H1 (cell line): ENCODE measurements around the gene RDM1. TPM values are rescaled to one million over a fixed set of nuclear protein-coding genes. Genes with fewer than 3 reads are reported as not detected.

Source experiments
- CTCF ChIA-PET: fragments of 300-600 bp; sonication (Branson Sonifier 250); formaldehyde crosslinking; loops from one replicate; lab custom pipeline; 2021; ENCODE audit not compliant: partially characterized antibody; lab: Charles Lee
- POLR2A ChIA-PET: fragments of 300-600 bp; sonication (Branson Sonifier 250); formaldehyde crosslinking; loops from one replicate; lab custom pipeline; 2021; ENCODE audit warnings: inconsistent platforms; ENCODE audit not compliant: partially characterized antibody; lab: Charles Lee
- DNase-seq, 2 experiments: peaks; one replicate each; pipeline versions ENCODE4 v3.0.0 to v3.0.0-alpha.2; 2010 to 2022; ENCODE audit warnings: low spot score in 2 of 2, low read depth in 1 of 2, mixed read lengths in 1 of 2
- FAIRE-seq: peaks from 2 replicates; lab custom pipeline; 2011; peaks lifted over from hg19 to GRCh38; lab: Jason Lieb, UNC
- H2AFZ ChIP-seq: 2 replicates; pipeline ENCODE4 v1.8.1; 2012; ENCODE audit warnings: low read length, inconsistent platforms
- H2AK5ac ChIP-seq: 2 replicates; pipeline ENCODE4 v1.6.1; 2013; ENCODE audit warnings: low read depth, low read length
- H2BK120ac ChIP-seq: replicated peaks from 2 replicates; pipeline ENCODE3; 2013; ENCODE audit warnings: low read depth, low read length, inconsistent platforms
- H2BK12ac ChIP-seq: 2 replicates; pipeline ENCODE4 v1.6.1; 2013; ENCODE audit warnings: low read depth, low read length
- H2BK15ac ChIP-seq: 2 replicates; pipeline ENCODE4 v1.6.1; 2013; ENCODE audit warnings: low read length
- H2BK20ac ChIP-seq: 2 replicates; pipeline ENCODE4 v1.6.1; 2013; ENCODE audit warnings: low read length
- H2BK5ac ChIP-seq: 2 replicates; pipeline ENCODE4 v1.6.1; 2013; ENCODE audit warnings: low read depth, low read length
- H3K14ac ChIP-seq: 2 replicates; pipeline ENCODE4 v1.6.1; 2013; ENCODE audit warnings: inconsistent platforms; ENCODE audit not compliant: insufficient read length
- H3K18ac ChIP-seq: 2 replicates; pipeline ENCODE4 v1.6.1; 2013; ENCODE audit warnings: low read length; ENCODE audit errors: extremely low read depth
- H3K23ac ChIP-seq: 2 replicates; pipeline ENCODE4 v1.6.1; 2013; ENCODE audit warnings: inconsistent platforms; ENCODE audit not compliant: insufficient read length
- H3K23me2 ChIP-seq: 2 replicates; pipeline ENCODE4 v1.6.1; 2013; ENCODE audit warnings: low read depth, low read length
- H3K27ac ChIP-seq: 2 replicates; pipeline ENCODE4 v1.6.1; 2011; ENCODE audit warnings: low read depth, low read length, inconsistent platforms
- H3K27me3 ChIP-seq, 4 experiments: replicated peaks in 1 of 4; 1 replicate in 1 of 4; 2 replicates in 3 of 4; pipeline versions ENCODE4 v1.6.1 to v1.8.1; 2011 to 2013; ENCODE audit warnings: low read length in 3 of 4, mild to moderate bottlenecking in 3 of 4, inconsistent platforms in 2 of 4, mixed read lengths in 2 of 4, moderate library complexity in 1 of 4; ENCODE audit not compliant: control insufficient read depth in 3 of 4, insufficient read depth in 3 of 4; ENCODE audit errors: extremely low read depth in 1 of 4
- H3K36me3 ChIP-seq, 4 experiments: 2 replicates each; pipeline versions ENCODE4 v1.6.1 to v1.8.1; 2011 to 2013; ENCODE audit warnings: mild to moderate bottlenecking in 4 of 4, low read length in 3 of 4, moderate library complexity in 2 of 4, control low read depth in 1 of 4, inconsistent platforms in 1 of 4; ENCODE audit not compliant: insufficient read depth in 4 of 4, control insufficient read depth in 2 of 4
- H3K4ac ChIP-seq: replicated peaks from 2 replicates; pipeline ENCODE3; 2013; ENCODE audit warnings: low read length, low read depth, mixed read lengths, inconsistent platforms; ENCODE audit not compliant: insufficient read length
- H3K4me1 ChIP-seq, 4 experiments: replicated peaks in 1 of 4; 1 replicate in 1 of 4; 2 replicates in 3 of 4; pipeline versions ENCODE4 v1.6.1 to v1.8.1; 2011 to 2013; ENCODE audit warnings: low read length in 3 of 4, inconsistent platforms in 2 of 4, mixed read lengths in 1 of 4; ENCODE audit not compliant: insufficient read depth in 4 of 4, control insufficient read depth in 3 of 4
- H3K4me2 ChIP-seq, 2 experiments: 2 replicates each; pipeline versions ENCODE4 v1.6.1 to v1.8.1; 2011 to 2013; ENCODE audit warnings: low read depth in 2 of 2, low read length in 2 of 2, control low read depth in 1 of 2, inconsistent platforms in 1 of 2, mild to moderate bottlenecking in 1 of 2; ENCODE audit not compliant: insufficient read depth in 1 of 2
- H3K4me3 ChIP-seq, 4 experiments: fragments of 200-600, 300-600 bp in 1 of 4; sonication (generic), shearing (Covaris generic), sonication (Bioruptor Twin) in 1 of 4; 2 replicates each; pipeline versions ENCODE4 v1.5.1 to v1.8.1; 2011 to 2016; ENCODE audit warnings: low read length in 4 of 4, low read depth in 3 of 4, control low read depth in 2 of 4, inconsistent platforms in 2 of 4, mild to moderate bottlenecking in 2 of 4, mixed read lengths in 1 of 4, moderate library complexity in 1 of 4; ENCODE audit not compliant: insufficient read depth in 2 of 4; ENCODE audit errors: extremely low read depth in 1 of 4
- H3K56ac ChIP-seq: replicated peaks from 2 replicates; pipeline ENCODE3; 2013; ENCODE audit warnings: low read depth, mild to moderate bottlenecking, mixed read lengths, low read length, inconsistent platforms; ENCODE audit not compliant: insufficient read length
- H3K79me1 ChIP-seq: 2 replicates; pipeline ENCODE4 v1.6.1; 2013; ENCODE audit warnings: low read depth, low read length, control low read depth
- H3K79me2 ChIP-seq, 2 experiments: 2 replicates each; pipeline versions ENCODE4 v1.6.1 to v1.8.1; 2012 to 2013; ENCODE audit warnings: low read length in 2 of 2, mild to moderate bottlenecking in 2 of 2, inconsistent platforms in 1 of 2; ENCODE audit not compliant: insufficient read depth in 2 of 2, control insufficient read depth in 1 of 2
- H3K9ac ChIP-seq, 4 experiments: replicated peaks in 1 of 4; 1 replicate in 1 of 4; 2 replicates in 3 of 4; pipeline versions ENCODE4 v1.6.1 to v1.8.1; 2011 to 2013; ENCODE audit warnings: low read depth in 3 of 4, low read length in 3 of 4, control low read depth in 2 of 4, mild to moderate bottlenecking in 2 of 4, moderate library complexity in 2 of 4, inconsistent platforms in 1 of 4; ENCODE audit errors: extremely low read depth in 1 of 4
- H3K9me3 ChIP-seq, 2 experiments: 2 replicates each; pipeline versions ENCODE4 v1.6.1 to v1.8.1; 2012 to 2013; ENCODE audit warnings: mild to moderate bottlenecking in 2 of 2, moderate library complexity in 2 of 2, control low read depth in 1 of 2, inconsistent platforms in 1 of 2, low read depth in 1 of 2, low read length in 1 of 2, mixed read lengths in 1 of 2; ENCODE audit not compliant: insufficient read depth in 2 of 2
- H4K20me1 ChIP-seq, 2 experiments: replicated peaks in 1 of 2; 2 replicates each; pipeline versions ENCODE3 to v1.8.1; 2011 to 2013; ENCODE audit warnings: inconsistent platforms in 2 of 2, low read length in 2 of 2, mild to moderate bottlenecking in 1 of 2; ENCODE audit not compliant: insufficient read depth in 2 of 2, control insufficient read depth in 1 of 2
- H4K5ac ChIP-seq: 2 replicates; pipeline ENCODE4 v1.6.1; 2013; ENCODE audit warnings: low read length, low read depth, mixed read lengths, inconsistent platforms; ENCODE audit not compliant: insufficient read length
- H4K8ac ChIP-seq: 2 replicates; pipeline ENCODE4 v1.8.0; 2013; ENCODE audit warnings: mild to moderate bottlenecking, moderate library complexity, low read length, inconsistent platforms; ENCODE audit not compliant: insufficient read depth; ENCODE audit errors: extremely low read depth
- H4K91ac ChIP-seq: replicated peaks from 2 replicates; pipeline ENCODE3; 2013; ENCODE audit warnings: low read length, mixed read lengths, inconsistent platforms; ENCODE audit not compliant: insufficient read length
- CEBPB ChIP-seq: IDR thresholded peaks from 2 replicates; pipeline ENCODE4 v1.6.1; 2012; ENCODE audit warnings: low read depth, low read length
- WGBS, 2 experiments: shearing (Covaris generic) in 1 of 2; methylation state at CpG; one replicate each; pipeline versions ENCODE4 v1.1.6 to v1.1.7; 2013 to 2015; ENCODE audit warnings: low lambda C conversion rate in 2 of 2, mixed read lengths in 2 of 2, inconsistent platforms in 1 of 2, low coverage in 1 of 2, missing lambda C conversion rate in 1 of 2; ENCODE audit not compliant: insufficient replicate concordance in 2 of 2, insufficient coverage in 1 of 2, insufficient read length in 1 of 2; ENCODE audit errors: extremely low coverage in 1 of 2, missing lambda C conversion rate in 1 of 2; 5-methylcytosine and 5-hydroxymethylcytosine counted together
- polyA plus RNA-seq, 7 experiments: library from polyadenylated mRNA; depleted of rRNA in 3 of 7; stranded (reverse) in 5 of 7; unstranded in 2 of 7; fragments of >200 nt in 5 of 7; fragments of 200-250 nt in 2 of 7; gene quantifications; 1 replicate in 5 of 7; 2 replicates in 1 of 7; 4 replicates in 1 of 7; pipeline versions ENCODE4 v1.2.1 to v1.2.3, GENCODE V29; 2011 to 2013; ENCODE audit warnings: missing spikeins in 2 of 7, mixed read lengths in 2 of 7
- total RNA-seq: library from RNA; stranded (reverse); fragmentation: NEBNext Ultra II Directional; extraction: Animal tissue kit (Norgen Biotek cat#: 25700); gene quantifications from 2 replicates; pipeline ENCODE4 v1.2.1, GENCODE V29; 2021

The RDM1 gene
- total and polyA plus RNA-seq, 2 of the 8 experiments (the other 6 are each of a cell fraction or from before 2014, with no cell fraction given) = 7.3 to 9.7 TPM

GRCh38 chr17:35965272-35965671, 34.7 kb upstream of the RDM1 start:
- no peaks in the 10 kb centered on the region for H4K20me1 ChIP-seq
- H2AK5ac ChIP-seq = no peak overlapping the region
- no peaks in the 10 kb centered on the region for H3K79me1 ChIP-seq
- H3K56ac ChIP-seq = no peak overlapping the region
- no peak overlapping the region for H3K18ac ChIP-seq
- no peak for FAIRE-seq
- H3K27me3 ChIP-seq = no peaks in the 10 kb centered on the region
- H3K23me2 ChIP-seq = no peaks in the 10 kb centered on the region
- no peaks in the 10 kb centered on the region for H3K9me3 ChIP-seq
- peaks cover 0 to 2% (median 0%) of the 10 kb centered on the region in 4 experiments; a peak in 2 of 7 replicates for H3K4me1 ChIP-seq
- H3K14ac ChIP-seq = no peak overlapping the region
- no peak overlapping the region for H3K4ac ChIP-seq
- no peak overlapping the region for H3K23ac ChIP-seq
- H2AFZ ChIP-seq = no peak overlapping the region
- H3K9ac ChIP-seq = no peak overlapping the region
- no peak overlapping the region for H3K27ac ChIP-seq
- no peak overlapping the region for H4K5ac ChIP-seq
- H3K36me3 ChIP-seq = no peaks in the 10 kb centered on the region
- no peak overlapping the region for H4K8ac ChIP-seq
- H3K79me2 ChIP-seq = no peaks in the 10 kb centered on the region
- ChIA-PET POLR2A (no interaction called here), CTCF (interaction anchor here (1.1 to 1.8 kb wide), 3 partner anchors 10 to 184 kb away, joined by 3 to 9 read pairs (median 4); no protein-coding TSS in a partner anchor)
- DNase-seq = no peak
- H2BK20ac ChIP-seq = no peak overlapping the region
- no peak overlapping the region for H2BK5ac ChIP-seq
- no peak overlapping the region for H4K91ac ChIP-seq
- WGBS, 2 experiments = 100% methylated on average over 7 of the region's 7 CpGs; no CpG with 5 or more reads in 1 of the 2 experiments
- no peak for TF ChIP-seq CEBPB
- no peak overlapping the region for H2BK12ac ChIP-seq
- no peak overlapping the region for H2BK15ac ChIP-seq
- no peak overlapping the region for H3K4me2 ChIP-seq
- no peak overlapping the region for H3K4me3 ChIP-seq
- no peak overlapping the region for H2BK120ac ChIP-seq
